Measurements from ENCODE around the gene EMP3. TPM values are rescaled to one million over a fixed set of nuclear protein-coding genes. Genes with fewer than 3 reads are reported as not detected.

EMP3 gene
- total and polyA plus RNA-seq, 10 donors, result 33.2 to 149 (median 86.8) TPM

- H3K27me3 ChIP-seq (replicated peaks in 1 of 7), result no peaks in the 10 kb centered on the region
- intact Hi-C loops (cut with DNase I; ENCODE audit: low total_unique reads), result no loop called here
- DNase-seq, result no peak
- 92 to 95% (median 93%) methylated on average over 10 of the region's 10 CpGs for WGBS, 5 donors
- H3K27ac ChIP-seq, result no peak overlapping the region
- no peaks in the 10 kb centered on the region for H3K9me3 ChIP-seq
- TF ChIP-seq POLR2A (IDR thresholded peaks at IDR 0.05) (no peak), POLR2AphosphoS5 (IDR thresholded peaks at IDR 0.05) (no peak), CTCF (IDR thresholded peaks at IDR 0.05 in 8 of 11, conservative IDR thresholded peaks at IDR 0.05 in 3 of 11) (no peak)
- H3K36me3 ChIP-seq, result peaks cover 0 to 34% (median 2%) of the 10 kb centered on the region in 6 donors
- no peak overlapping the region for H3K4me3 ChIP-seq
- H3K4me1 ChIP-seq, result no peaks in the 10 kb centered on the region
Measured at GRCh38 chr19:48341515-48342413, 16.4 kb downstream of the EMP3 start.

- TF ChIP-seq POLR2AphosphoS5 (IDR thresholded peaks at IDR 0.05) (peak in 1 of 3 donors; percentile 26), POLR2A (IDR thresholded peaks at IDR 0.05) (no peak), CTCF (IDR thresholded peaks at IDR 0.05 in 8 of 11, conservative IDR thresholded peaks at IDR 0.05 in 3 of 11) (no peak)
- DNase-seq, result no peak
- WGBS, 5 donors, result 85 to 97% (median 91%) methylated on average over 12 to 20 of the region's 20 CpGs
- H3K36me3 ChIP-seq, result peaks cover 0 to 38% (median 2%) of the 10 kb centered on the region in 6 donors
- H3K9me3 ChIP-seq, result no peaks in the 10 kb centered on the region
- intact Hi-C loops (cut with DNase I; ENCODE audit: low total_unique reads), result no loop called here
- H3K4me1 ChIP-seq, result no peaks in the 10 kb centered on the region
- no peak overlapping the region for H3K4me3 ChIP-seq
- H3K27ac ChIP-seq, result no peak overlapping the region
- H3K27me3 ChIP-seq (replicated peaks in 1 of 7), result no peaks in the 10 kb centered on the region
Measured at GRCh38 chr19:48342414-48342738, 17.0 kb downstream of the EMP3 start.

- Histone ChIP-seq H3K4me3 (no peak overlapping the region), H3K9me3 (no peaks in the 10 kb centered on the region), H3K36me3 (peaks cover 0 to 39% (median 2%) of the 10 kb centered on the region in 6 donors), H3K27me3 (replicated peaks in 1 of 7) (no peaks in the 10 kb centered on the region), H3K27ac (no peak overlapping the region), H3K4me1 (no peaks in the 10 kb centered on the region)
- TF ChIP-seq POLR2AphosphoS5 (IDR thresholded peaks at IDR 0.05), result no peak
- no peak for TF ChIP-seq POLR2A (IDR thresholded peaks at IDR 0.05)
- TF ChIP-seq CTCF (IDR thresholded peaks at IDR 0.05 in 8 of 11, conservative IDR thresholded peaks at IDR 0.05 in 3 of 11), result no peak
- intact Hi-C loops (cut with DNase I; ENCODE audit: low total_unique reads), result no loop called here
- WGBS, 5 donors, result 92 to 96% (median 94%) methylated on average over 19 to 23 of the region's 23 CpGs
- no peak for DNase-seq
Measured at GRCh38 chr19:48342841-48343540, 17.6 kb downstream of the EMP3 start.

GRCh38 chr19:48344892-48345291, 19.5 kb downstream of the EMP3 start:
- Histone ChIP-seq H3K9me3 (no peaks in the 10 kb centered on the region), H3K4me1 (no peaks in the 10 kb centered on the region), H3K4me3 (no peak overlapping the region), H3K27ac (no peak overlapping the region), H3K27me3 (replicated peaks in 1 of 7) (no peaks in the 10 kb centered on the region), H3K36me3 (peaks cover 0 to 39% (median 2%) of the 10 kb centered on the region in 6 donors)
- 86 to 100% (median 98%) methylated on average over 5 to 6 of the region's 6 CpGs for WGBS, 5 donors
- no peak for TF ChIP-seq POLR2AphosphoS5 (IDR thresholded peaks at IDR 0.05)
- intact Hi-C loops (cut with DNase I; ENCODE audit: low total_unique reads), result no loop called here
- no peak for DNase-seq

Measured in spleen (tissue), 11 donors.